Activated T-helper 9 cell treated with anti-CD3 and anti-CD28 coated beads, Interleukin-2, amount 50 U/mL, for 16 hours (primary cell): ENCODE data around the gene MRFAP1.
"Not testable (repeated sequence)": the region's sequence is repeated elsewhere in the genome, so short reads cannot be mapped to it uniquely, and the experiment has no call there.

Source experiments
- DNase-seq: peaks from one replicate; pipeline ENCODE4 v3.0.0-alpha.2; 2020; ENCODE audit warnings: low read depth

Gene MRFAP1

DNA sequence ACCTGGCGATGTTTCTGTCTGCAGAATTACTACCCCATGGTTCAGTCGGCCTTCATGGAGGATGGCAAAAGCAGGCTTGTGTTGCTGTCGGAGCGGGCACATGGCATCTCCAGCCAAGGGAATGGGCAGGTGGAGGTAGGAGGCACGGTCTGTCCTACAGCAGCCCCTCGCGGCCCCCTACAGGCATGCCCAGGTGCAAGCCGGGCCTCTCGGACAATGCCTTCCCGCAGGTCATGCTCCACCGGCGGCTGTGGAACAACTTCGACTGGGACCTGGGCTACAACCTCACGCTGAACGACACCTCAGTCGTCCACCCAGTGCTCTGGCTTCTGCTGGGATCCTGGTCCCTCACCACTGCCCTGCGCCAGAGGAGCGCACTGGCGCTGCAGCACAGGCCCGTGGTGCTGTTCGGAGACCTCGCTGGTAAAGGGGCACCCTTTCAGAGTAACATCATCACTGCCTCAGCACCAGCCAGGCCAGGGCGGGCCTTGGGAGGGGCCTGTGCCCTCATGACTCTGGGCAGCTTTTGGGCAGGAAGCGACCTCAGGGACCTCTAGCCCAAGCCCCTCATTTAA lies 29.5 kb upstream of the MRFAP1 start:
- no peak for DNase-seq

DNA sequence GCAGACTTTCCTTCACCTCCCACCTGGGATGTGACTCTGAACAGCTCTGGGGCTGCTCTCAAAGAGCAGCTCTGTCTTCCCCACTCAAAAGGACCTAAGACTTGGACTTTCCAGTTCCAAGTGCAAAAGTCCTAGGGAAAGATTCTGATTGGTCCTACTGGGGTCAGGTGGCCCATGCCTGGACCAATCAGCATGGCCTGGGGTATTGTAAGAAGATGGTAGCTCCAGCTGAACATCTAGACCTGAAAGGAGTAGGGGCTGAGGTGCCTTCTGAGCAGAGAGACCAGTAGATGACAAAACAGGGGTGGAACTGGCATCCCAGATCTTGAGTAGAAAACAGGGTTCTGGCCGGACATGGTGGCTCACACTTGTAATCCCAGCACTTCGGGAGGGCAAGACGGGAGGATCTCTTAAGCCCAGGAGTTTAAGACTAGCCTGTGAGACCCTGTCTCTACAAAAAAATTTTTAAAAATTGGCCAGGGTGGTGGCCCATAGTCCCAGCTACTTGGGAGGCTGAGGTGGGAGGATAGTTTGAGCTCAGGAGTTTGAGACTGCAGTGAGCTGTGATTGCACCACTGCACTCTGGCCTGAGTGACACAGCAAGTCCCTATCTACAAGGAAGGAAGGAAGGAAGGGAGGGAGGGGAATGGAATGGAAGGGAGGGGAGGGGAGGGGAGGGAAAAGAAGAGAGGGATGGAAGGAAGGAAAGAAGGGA lies 27.4 kb upstream of the MRFAP1 start:
- no peak for DNase-seq

DNA sequence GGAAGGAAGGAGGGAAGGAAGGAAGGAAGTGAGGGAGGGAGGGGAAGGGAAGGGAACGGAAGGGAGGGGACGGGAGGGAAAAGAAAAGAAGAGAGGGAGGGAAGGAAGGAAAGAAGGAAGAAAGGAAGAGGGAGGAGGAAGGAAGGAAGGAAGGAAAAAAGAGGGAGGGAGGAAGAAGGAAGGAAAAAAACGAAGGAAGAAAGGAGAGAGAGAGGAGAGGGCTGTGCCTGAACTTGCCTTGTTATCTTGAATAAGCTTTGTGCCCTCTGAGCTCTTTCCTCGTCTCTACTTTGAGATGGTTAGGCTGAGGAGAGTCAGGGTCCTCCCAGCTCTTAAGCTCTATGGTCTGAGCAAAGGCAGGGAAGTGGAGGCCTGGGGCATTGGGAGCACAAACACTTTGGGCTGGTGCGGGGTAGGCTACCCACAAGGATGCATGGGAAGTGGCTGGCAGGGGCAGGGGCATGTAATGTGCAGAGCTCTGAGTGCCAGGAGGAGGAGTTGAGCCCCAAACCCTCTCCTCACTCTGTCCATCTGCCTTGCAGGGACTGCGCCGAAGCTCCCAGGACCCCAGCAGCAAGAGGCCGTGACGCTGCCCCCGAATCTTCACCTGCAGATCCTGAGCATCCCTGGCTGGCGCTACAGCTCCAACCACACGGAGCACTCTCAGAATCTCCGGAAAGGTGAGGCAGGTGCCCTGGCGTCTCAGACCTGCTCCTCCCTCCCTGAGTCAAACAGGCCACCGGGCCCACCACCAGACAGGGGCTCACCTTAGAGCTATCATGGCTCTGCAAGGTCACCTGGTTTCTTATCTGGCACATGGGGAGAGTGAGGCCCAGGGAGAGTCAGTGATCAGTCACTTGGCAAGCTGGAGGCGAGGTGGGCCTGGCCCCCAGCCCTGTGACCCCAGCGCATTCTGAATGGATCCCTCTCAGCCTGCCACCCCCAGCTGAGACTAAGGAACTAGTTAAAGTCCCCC lies 26.5 kb upstream of the MRFAP1 start:
- DNase-seq: no peak

DNA sequence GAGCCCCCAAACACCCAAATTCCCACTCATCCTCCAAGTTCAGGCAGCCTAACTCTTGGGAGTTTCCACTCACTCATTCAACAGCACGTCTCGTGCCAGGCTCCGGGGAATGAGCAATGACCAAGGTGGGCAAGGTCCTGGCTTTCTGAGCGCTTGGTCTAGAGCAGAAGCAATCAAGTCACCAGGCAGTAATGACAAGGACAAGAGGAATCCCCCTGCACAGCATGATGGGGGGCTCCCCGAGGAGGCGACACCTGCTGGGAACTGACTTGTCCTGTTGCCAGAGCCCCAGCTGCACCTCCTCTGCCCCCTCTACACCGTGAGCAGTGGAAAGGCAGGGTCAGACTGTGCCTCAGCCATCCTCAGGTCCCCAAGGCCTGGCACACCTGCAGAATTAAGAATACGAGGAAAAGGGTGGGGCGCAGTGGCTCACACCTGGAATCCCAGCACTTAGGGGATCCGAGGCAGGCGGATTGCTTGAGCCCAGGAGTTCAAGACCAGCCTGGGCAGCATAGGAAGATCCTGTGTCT lies 25.7 kb upstream of the MRFAP1 start:
- no peak for DNase-seq

DNA sequence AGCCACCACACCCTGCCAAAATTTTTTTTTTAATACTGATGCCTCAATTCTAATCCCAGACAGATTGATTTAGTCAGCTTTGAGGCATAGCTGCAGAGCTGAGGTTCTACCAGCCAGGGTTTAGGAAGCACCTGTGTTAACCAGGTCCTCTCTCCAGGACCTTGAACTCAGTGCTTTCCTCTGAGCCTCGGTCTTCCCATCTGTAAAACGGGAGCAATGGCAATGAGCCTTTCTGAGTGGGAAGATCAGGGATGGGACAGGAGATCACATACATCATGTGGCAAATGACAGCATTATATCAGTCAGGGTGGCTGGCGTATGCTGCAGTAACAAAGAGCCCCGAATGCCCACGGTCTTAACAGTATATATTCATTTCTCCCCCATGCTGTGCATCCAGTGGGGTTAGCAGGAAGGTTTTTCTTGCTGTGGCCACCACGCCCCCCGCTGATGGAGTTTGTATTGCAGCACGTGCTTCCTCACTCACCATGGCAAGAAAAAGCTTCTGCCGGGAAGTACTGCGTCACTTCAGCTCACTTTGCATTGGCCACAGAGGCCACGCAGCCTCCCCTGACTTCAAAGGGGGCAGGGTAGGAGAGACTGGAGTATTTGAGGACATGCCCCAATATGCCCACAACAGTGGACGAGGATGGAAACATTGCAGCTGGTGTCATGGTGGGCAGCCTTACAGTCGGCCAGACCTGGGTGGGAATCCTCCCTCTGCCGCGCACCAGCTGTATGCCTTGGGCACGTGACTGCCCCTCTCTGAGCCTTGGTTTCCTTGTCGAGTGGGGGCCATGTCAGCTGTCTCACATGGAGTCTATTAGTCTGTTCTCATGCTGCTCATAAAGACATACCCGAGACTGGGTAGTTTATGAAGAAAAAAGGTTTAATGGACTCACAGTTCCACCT lies 24.1 kb upstream of the MRFAP1 start:
- no peak for DNase-seq

DNA sequence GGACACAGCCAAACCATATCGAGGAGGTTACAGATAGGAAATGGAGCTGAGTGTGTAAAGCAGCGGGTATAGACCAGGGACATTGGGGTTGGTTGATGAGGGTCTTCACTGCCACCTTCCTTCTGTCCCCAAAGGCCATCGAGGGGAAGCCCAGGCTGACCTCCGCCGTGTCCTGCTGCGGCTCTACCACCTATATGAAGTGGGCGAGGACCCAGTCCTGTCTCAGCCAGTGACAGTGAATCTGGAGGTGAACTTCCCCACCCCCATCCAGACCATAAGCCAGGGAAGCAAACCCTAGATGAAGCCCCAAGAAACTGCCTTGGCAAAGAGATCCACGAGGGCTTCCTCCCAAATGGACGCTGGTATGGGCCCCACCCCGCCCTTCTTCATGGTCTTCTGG lies 23.2 kb upstream of the MRFAP1 start:
- DNase-seq: no peak

DNA sequence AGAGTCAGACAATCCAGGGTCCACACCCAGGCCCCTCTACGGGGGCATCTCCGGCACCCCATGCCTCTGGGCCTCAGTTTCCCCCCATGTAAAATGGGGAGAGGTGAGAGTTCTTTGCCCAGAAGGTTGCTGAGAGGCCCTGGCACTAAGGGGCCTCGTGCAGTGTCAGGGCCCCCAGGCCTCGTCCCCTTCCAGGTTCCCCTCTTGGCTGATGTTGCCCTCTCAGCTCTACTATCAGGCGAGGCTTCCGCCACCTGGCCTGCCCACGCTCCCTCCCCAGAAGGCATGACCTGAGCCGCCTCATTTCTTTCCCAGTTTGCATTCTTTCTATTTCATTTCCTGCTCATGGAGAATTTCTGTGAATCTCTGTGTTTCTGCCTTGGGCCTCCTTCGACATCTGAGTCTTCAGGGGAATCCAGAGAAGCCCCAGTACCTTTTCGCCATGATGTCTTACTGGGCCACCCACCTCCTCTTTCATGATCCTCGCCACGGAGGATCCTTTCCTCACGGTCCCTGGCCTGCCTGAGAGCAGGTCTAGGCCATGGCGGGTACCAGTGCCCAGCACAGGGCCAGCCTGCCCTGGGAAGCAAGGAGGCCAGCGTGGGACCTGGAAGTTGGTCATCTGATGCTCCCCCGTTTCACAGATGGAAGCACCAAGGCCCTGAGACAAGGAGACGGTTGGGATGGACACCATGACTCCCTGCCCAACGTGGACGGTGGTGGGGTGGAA lies 21.9 kb upstream of the MRFAP1 start:
- no peak for DNase-seq

DNA sequence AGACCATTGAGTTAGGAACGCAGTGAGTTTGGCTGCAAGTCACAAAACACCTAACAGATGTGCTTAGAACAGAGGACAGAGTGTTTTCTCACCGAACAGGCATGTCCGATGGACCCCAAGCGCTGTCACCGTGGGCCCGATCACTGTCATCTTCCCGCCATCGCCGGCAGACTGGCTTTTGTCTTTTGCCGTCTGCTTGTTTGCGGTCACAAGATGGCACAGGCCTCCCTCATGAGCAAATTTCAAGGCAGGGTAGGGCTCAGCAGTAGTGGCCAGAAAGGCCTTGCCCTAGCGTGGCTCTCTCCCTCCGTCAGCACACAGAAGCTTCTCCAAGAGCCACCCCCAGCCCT lies 21.4 kb upstream of the MRFAP1 start:
- no peak for DNase-seq

DNA sequence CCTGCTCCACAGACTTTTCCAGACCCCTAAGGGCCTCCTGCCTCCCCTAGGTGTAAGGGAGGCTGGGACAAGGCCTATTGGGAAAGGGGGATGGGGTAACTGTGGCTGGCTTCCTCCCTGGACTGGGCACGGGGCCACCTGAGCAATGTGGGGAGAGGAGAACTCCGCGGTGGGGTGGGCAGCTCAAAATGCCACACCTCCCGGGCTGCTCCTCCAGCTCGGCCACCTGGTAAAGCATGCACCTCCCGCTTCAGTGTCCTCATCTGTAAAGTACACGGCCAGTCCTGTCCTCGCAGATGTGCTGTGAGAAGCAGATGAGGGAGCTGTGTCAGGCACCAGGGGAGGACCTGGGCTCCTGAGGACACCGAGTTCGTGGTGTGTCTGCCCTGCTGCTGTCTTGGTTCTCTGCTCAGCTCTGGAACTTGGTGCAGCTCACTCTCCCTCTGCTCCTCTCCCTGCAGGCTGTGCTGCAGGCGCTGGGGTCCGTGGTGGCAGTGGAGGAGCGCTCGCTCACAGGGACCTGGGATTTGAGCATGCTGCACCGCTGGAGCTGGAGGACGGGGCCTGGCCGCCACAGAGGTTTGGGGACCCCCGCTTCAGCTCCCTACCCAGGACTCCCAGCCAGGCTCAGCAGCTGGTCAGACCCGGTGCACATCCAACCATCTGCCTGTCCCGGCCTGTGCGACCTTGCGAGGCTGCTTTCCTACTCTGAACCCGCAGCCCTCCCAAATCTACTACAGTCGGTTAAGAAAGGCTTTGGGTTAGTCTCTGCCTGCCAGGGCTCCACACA lies 20.8 kb upstream of the MRFAP1 start:
- DNase-seq: no peak

DNA sequence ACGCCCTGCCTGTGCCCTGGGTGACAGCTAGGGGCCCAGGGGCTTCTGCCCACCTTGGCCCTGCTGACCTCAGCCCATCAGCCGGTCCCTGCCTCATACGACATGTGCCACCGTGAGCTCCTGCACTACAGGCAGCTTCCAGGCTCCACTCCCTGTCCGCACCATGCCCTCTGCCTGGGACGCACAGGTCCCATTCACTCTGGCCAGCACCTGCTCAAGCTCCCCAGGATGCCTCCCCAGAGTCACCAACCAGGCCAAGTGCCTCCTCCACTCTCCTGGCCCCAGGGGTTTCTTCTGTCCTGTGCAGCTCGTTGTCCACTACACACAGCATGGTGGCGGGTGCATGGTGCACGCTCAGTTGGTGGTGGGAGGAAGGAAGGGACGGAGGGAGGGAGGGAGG lies 20.2 kb upstream of the MRFAP1 start:
- no peak for DNase-seq

DNA sequence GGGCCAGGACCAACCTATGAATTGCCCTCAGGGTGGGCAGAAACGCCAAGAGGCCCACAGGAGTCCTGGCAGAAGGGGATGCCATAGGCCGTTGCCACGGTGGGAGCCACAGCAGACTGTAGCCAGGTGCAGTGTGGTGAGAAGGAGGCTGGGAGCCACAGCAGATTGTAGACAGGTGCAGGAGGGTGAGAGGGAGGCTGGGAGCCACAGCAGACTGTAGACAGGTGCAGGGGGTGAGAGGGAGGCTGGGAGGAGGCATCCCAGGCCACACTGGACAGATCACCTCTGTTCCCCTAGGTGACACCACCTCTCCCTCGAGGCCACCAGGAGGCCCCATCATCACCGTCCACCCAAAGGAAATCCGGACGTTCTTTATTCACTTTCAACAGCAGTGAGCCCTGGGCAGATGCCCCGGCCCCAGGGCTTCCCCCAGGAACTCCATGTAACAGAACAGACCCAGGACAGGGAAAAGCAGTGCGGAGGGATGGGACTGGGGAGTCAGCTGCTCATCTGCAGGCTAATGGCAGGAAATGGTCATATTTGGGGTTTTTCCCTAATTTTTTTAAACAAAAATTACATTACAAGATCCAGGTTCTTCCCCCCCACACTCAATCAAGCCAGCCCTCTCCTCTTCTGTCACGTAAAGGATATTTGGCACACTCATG lies 19.5 kb upstream of the MRFAP1 start:
- DNase-seq: no peak

DNA sequence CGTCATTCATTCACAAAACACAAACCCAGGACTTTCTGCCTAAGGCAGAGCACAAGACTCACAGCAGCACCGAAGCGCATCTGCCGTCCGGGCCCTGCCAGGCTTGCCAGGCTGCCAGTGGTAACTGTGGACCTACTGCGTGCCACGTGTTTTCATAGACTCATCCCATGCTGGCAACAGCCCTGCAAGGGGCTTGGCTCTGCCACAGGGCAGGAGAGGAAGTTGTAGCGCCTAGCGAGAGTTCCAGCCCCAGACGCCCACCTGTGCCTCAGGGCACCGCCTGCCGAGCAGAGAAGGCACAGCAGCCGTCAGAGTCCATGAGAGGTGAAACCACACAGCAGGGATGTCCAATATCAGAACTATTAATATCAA lies 18.9 kb upstream of the MRFAP1 start:
- DNase-seq: no peak

DNA sequence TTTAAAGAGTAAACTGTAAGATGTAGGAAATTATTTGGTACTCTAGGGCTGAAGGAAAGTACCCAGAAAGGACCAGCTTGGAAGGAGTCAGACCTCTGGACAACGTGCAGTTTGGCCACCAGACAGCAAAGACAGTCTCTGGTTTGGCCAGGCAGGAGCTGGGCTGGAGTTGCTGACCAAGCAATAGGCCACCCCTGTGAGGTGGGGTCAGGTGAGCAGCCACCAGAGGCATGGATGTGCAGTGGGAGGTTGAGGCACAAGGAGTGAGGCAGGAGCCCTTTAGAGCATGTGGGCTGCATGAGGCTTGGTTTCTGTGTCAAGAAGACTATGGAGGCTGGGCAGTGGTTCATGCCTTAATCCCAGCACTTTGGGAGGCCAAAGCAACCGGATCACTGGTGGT lies 17.7 kb upstream of the MRFAP1 start:
- no peak for DNase-seq

DNA sequence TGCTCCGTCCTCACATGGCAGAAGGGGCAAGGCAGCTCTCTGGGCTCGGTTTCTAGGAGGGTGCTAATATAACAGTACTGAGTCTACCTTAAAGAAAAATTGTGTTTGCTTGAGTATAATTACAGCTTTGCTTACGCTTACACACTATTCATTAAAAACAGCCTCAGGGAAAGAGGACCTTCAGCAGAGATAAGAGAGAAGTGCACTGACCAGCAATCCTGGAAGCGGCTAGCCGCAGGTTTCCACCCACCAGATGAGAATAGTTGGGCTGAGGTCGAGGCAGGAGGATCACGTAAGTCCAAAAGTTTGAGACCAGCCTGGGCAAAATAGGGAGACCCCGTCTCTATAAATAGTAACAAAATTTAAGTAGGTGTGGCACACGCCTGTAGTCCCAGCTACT lies 15.2 kb upstream of the MRFAP1 start:
- no peak for DNase-seq

DNA sequence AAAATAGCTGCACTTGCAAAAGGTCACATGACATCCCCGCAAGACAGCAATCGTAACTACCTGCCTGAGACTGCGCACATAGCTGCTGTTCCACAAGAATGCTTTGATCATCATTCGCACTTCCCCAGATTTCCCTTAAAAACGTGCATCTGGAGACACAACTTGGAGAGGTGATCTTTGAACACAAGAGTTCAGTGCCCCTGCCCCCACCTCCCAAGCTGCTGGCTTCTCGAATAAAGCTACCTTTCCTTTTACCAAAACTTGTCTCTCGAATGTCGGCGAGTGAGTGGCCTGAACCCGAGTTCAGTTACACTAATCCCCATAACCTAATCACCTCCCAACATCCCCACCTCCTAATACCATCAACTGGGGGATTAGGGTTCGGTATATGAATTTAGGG lies 14.4 kb upstream of the MRFAP1 start:
- no peak for DNase-seq

DNA sequence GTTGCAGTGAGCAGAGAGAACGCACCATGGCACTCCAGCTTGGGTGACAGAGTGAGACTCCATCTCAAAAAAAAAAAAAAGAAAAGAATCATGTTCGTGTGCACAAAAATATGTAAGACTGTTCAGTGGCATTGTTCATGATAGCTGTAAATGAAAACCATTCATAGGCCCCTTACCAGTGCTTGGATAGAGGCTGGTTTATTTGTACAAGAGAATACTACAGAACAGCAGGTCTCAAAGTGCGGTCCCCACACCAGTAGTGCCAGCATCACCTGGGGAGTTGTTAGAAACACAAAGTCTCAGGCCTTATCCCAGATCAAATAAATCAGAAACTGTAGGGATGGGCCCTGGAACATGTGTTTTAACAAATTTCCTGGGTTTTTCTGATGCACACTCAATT lies 12.7 kb upstream of the MRFAP1 start:
- no peak for DNase-seq

DNA sequence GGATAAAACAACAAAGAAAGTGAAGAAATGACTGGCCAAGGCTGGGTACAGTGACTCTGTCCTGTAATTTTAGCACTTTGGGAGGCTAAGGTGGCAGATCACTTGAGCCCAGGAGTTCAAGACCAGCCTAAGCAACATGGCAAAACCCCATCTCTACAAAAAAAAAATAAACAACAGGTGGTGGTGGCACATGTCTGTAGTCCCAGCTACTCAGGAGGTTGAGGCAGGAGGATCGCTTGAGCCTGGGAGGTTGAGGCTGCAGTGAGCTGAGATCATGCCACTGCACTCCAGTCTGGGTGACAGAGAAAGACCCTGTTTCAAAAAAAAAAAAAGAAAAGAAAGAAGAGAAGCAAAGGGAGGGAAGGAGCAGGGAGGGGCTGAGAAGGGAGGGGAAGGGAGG lies 12.0 kb upstream of the MRFAP1 start:
- not testable (repeated sequence) for DNase-seq

DNA sequence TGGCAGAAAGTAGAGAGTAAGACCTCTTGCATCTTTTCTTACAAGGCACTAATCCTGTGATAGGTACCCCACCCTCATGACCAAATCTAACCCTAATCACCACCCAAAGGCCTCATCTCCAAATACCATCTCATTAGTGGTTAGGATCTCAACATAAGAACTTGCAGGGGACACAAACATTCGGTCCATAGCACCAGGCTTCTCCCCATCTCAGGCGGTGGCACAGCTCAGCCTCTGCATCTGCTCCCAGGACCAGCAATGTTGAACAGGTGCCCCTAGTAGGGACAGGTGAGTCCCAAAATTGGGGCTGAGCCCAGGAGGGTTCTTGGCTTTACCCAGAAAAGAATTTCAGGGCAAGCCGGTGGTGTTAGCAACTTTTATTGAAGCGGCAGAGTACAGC lies 8.4 kb upstream of the MRFAP1 start:
- no peak for DNase-seq

DNA sequence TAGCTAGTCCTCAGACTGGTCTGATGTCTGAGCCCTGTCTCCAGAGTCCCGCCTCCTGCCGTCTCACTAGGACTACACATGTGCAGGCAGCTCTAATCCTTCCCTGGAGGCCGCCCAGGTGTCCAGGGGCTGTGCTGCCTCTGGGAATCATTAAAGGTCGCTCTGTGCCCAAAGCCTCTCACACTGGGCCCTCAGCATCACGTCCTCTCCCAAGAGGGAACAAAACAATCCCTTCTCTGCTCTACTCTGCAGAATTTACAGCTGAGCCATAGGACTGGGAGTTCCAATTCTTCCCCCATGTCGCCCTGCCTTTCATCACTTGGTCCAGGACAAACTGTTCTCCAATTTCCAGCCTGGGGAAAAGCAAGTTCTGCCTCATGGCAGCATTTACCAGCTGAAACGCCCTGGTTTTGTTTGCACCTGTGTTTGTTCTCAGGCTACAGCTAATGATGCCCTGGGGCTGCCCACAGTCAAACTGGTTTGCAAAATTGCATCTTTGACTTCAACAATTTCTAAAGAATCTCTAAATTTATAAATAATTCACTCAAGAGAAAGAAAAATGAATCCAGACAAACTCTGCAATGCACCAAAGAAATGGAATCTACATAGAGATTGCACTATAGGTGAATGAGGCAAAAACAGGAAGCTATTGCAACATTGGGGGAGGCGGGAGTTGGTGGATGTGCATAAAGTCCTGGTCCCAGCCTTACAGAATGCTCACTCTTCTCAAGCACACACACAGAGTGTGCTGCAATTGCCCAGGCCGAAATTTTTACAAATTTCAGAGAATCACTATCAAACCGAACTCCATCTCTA lies 7.2 kb upstream of the MRFAP1 start:
- no peak for DNase-seq
